Keratinocyte (primary cell): ENCODE measurements around the gene MFAP2. TPM values are rescaled to one million over a fixed set of nuclear protein-coding genes. Genes with fewer than 3 reads are reported as not detected.

Experiments
- DNase-seq: peaks from one replicate; pipeline ENCODE4 v3.0.0-alpha.2; 2011; ENCODE audit warnings: low read depth, missing footprints, low spot score
- FAIRE-seq: peaks from 2 replicates; lab custom pipeline; 2011; peaks lifted over from hg19 to GRCh38; lab: Jason Lieb, UNC
- H2AFZ ChIP-seq: 2 replicates; pipeline ENCODE4 v1.6.0; 2012; ENCODE audit warnings: low read length, control low read depth, inconsistent platforms; ENCODE audit not compliant: control insufficient read depth
- H3K27ac ChIP-seq: 2 replicates; pipeline ENCODE4 v1.5.1; 2011; ENCODE audit warnings: low read length; ENCODE audit not compliant: control insufficient read depth, insufficient read depth
- H3K27me3 ChIP-seq: 3 replicates; pipeline ENCODE4 v1.6.0; 2011; ENCODE audit warnings: low read length; ENCODE audit not compliant: control insufficient read depth, insufficient read depth; ENCODE audit errors: extremely low read depth
- H3K36me3 ChIP-seq, 2 experiments: 2 replicates in 1 of 2; 3 replicates in 1 of 2; pipeline ENCODE4 v1.5.1; 2011; ENCODE audit warnings: low read length in 2 of 2, mild to moderate bottlenecking in 1 of 2; ENCODE audit not compliant: control insufficient read depth in 2 of 2, insufficient read depth in 2 of 2; ENCODE audit errors: extremely low read depth in 1 of 2
- H3K4me1 ChIP-seq: 3 replicates; pipeline ENCODE4 v1.5.1; 2011; ENCODE audit warnings: low read length; ENCODE audit not compliant: control insufficient read depth, insufficient read depth; ENCODE audit errors: extremely low read depth
- H3K4me2 ChIP-seq: 3 replicates; pipeline ENCODE4 v1.6.0; 2011; ENCODE audit warnings: low read depth, low read length; ENCODE audit not compliant: control insufficient read depth, insufficient read depth; ENCODE audit errors: extremely low read depth
- H3K4me3 ChIP-seq, 3 experiments: fragments of 200-600 bp in 1 of 3; sonication (generic) in 1 of 3; 2 replicates in 2 of 3; 3 replicates in 1 of 3; pipeline ENCODE4 v1.5.1; 2011 to 2016; ENCODE audit warnings: low read length in 3 of 3, mild to moderate bottlenecking in 3 of 3, control low read depth in 2 of 3, inconsistent platforms in 1 of 3, low read depth in 1 of 3, mixed read lengths in 1 of 3, mixed run types in 1 of 3, moderate library complexity in 1 of 3; ENCODE audit not compliant: control insufficient read depth in 2 of 3, insufficient read depth in 2 of 3; ENCODE audit errors: extremely low read depth in 1 of 3
- H3K79me2 ChIP-seq: 2 replicates; pipeline ENCODE4 v1.6.0; 2012; ENCODE audit warnings: low read length; ENCODE audit not compliant: control insufficient read depth, insufficient read depth
- H3K9ac ChIP-seq: 3 replicates; pipeline ENCODE4 v1.6.0; 2011; ENCODE audit warnings: low read length; ENCODE audit not compliant: control insufficient read depth, insufficient read depth; ENCODE audit errors: extremely low read depth
- H3K9me1 ChIP-seq: 3 replicates; pipeline ENCODE4 v1.6.0; 2011; ENCODE audit warnings: low read length; ENCODE audit not compliant: control insufficient read depth, insufficient read depth; ENCODE audit errors: extremely low read depth
- H3K9me3 ChIP-seq: 2 replicates; pipeline ENCODE4 v1.5.1; 2012; ENCODE audit warnings: low read depth, low read length; ENCODE audit not compliant: control insufficient read depth
- H4K20me1 ChIP-seq: 3 replicates; pipeline ENCODE4 v1.6.0; 2011; ENCODE audit warnings: low read length; ENCODE audit not compliant: control insufficient read depth, insufficient read depth; ENCODE audit errors: extremely low read depth
- CTCF ChIP-seq, 3 experiments: IDR thresholded peaks in 1 of 3; conservative IDR thresholded peaks in 1 of 3; optimal IDR thresholded peaks in 1 of 3; 2 replicates in 2 of 3; 3 replicates in 1 of 3; pipeline versions ENCODE3 to v1.5.1; 2011; ENCODE audit warnings: low read length in 3 of 3, mild to moderate bottlenecking in 3 of 3, moderate library complexity in 2 of 3, control low read depth in 1 of 3, inconsistent platforms in 1 of 3; ENCODE audit not compliant: insufficient read depth in 2 of 3; ENCODE audit errors: extremely low read depth in 1 of 3
- EZH2 ChIP-seq: IDR thresholded peaks from one replicate; pipeline ENCODE4 v1.6.1; 2012; ENCODE audit warnings: inconsistent platforms, mild to moderate bottlenecking, low read length, moderate library complexity
- dilution Hi-C: fragments of 300-500 bp; cut with MboI; formaldehyde crosslinking; loops from one replicate; pipeline ENCODE4 v1.7.0; 2020; ENCODE audit warnings: low sequenced_read_pairs; ENCODE audit not compliant: extremely low pct_ligation_motif_present
- polyA plus RNA-seq, 5 experiments: library from polyadenylated mRNA; depleted of rRNA in 3 of 5; stranded (reverse) in 3 of 5; stranded (forward) in 1 of 5; unstranded in 1 of 5; fragments of >200 nt; gene quantifications; 1 replicate in 1 of 5; 2 replicates in 3 of 5; 3 replicates in 1 of 5; pipeline versions ENCODE4 v1.2.1 to v1.2.3, GENCODE V29; 2011 to 2012; ENCODE audit warnings: missing spikeins in 2 of 5, low read depth in 1 of 5, low replicate concordance in 1 of 5

MFAP2 gene
- polyA plus RNA-seq, 1 donor (not counting 4 experiments of a cell fraction or from before 2014, with no cell fraction given): 34.6 TPM

DNA sequence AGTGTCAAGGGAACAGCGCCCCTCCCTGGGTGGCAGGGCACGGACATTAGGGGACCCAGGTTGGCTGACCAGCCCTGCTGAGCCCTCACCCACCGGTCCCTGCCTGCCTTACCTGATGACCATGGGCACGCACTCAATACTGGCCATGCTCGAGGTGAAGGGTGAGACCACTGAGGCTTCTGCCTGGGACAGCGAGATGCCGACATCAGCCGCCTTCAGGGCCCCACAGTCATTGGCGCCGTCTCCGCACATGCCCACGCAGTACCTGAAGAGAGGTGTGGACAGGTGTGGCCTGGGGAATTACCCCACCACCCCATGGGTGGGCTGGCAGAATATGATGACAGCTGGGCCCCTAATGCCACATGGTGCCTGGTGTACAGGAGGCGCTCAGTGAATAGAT is 7.8 kb upstream of the MFAP2 start:
- Histone ChIP-seq H3K27ac (no peak overlapping the region), H3K9me1 (no peaks in the 10 kb centered on the region), H3K9me3 (no peaks in the 10 kb centered on the region), H3K4me3 (no peak overlapping the region), H4K20me1 (no peaks in the 10 kb centered on the region), H3K9ac (no peak overlapping the region), H3K79me2 (no peaks in the 10 kb centered on the region), H2AFZ (no peak overlapping the region), H3K4me1 (peaks cover 12% of the 10 kb centered on the region), H3K27me3 (no peaks in the 10 kb centered on the region), H3K36me3 (peaks cover 19 to 23% of the 10 kb centered on the region in 2 experiments), H3K4me2 (no peak overlapping the region)
- TF ChIP-seq CTCF (optimal IDR thresholded peaks at IDR 0.05 in 1 of 3, IDR thresholded peaks at IDR 0.05 in 1 of 3, conservative IDR thresholded peaks at IDR 0.05 in 1 of 3; ENCODE audit: extremely low read depth in 1 of 3, insufficient read depth in 2 of 3, low read length in 3 of 3) (no peak), EZH2 (no peak)
- FAIRE-seq (no peak), DNase-seq (no peak)
- dilution Hi-C loops: no loop called here

DNA sequence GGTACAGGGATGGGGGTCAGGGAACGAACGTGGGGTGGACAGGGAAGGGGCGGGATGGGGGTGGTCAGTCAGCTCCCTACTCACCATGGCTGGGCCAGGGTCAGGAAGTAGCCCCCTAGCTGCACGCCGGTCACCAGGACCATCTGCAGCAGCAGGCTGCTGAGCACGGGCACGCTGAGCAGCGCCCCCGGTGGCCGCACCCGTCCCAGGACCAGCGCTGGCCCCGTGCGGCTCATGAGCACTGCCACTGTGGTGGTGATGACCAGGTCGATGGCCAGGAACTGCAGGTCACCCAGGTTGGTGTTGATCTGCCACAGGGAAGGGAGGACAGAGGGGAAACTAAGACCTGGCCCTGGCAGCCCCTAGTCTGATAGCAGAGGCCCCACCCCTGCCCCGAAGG is 6.5 kb upstream of the MFAP2 start:
- Histone ChIP-seq H3K27ac (no peak overlapping the region), H3K4me2 (no peak overlapping the region), H3K9me1 (no peaks in the 10 kb centered on the region), H3K9ac (no peak overlapping the region), H2AFZ (no peak overlapping the region), H4K20me1 (no peaks in the 10 kb centered on the region), H3K9me3 (no peaks in the 10 kb centered on the region), H3K27me3 (no peaks in the 10 kb centered on the region), H3K79me2 (no peaks in the 10 kb centered on the region), H3K36me3 (peaks cover 14 to 23% of the 10 kb centered on the region in 2 experiments), H3K4me1 (peaks cover 17% of the 10 kb centered on the region), H3K4me3 (no peak overlapping the region)
- FAIRE-seq (no peak), DNase-seq (no peak)
- dilution Hi-C loops: no loop called here
- TF ChIP-seq CTCF (optimal IDR thresholded peaks at IDR 0.05 in 1 of 3, IDR thresholded peaks at IDR 0.05 in 1 of 3, conservative IDR thresholded peaks at IDR 0.05 in 1 of 3; ENCODE audit: extremely low read depth in 1 of 3, insufficient read depth in 2 of 3, low read length in 3 of 3): peak in 2 of 3 experiments; percentile 34 to 64
- no peak for TF ChIP-seq EZH2
